H9 (cell line): ENCODE results near the gene PAFAH1B2. TPM values are rescaled to one million over a fixed set of nuclear protein-coding genes. Genes with fewer than 3 reads are reported as not detected.

Experiments used
- DNase-seq: peaks from one replicate; pipeline ENCODE4 v3.0.0-alpha.2; 2017
- H2AFZ ChIP-seq: one replicate; pipeline ENCODE4 v1.6.1; 2013; ENCODE audit warnings: mild to moderate bottlenecking, low read length, control low read depth, moderate library complexity
- H2AK5ac ChIP-seq: 2 replicates; pipeline ENCODE4 v1.6.1; 2013; ENCODE audit warnings: low read length, control low read depth, mixed read lengths; ENCODE audit not compliant: insufficient read length
- H2BK120ac ChIP-seq: one replicate; pipeline ENCODE4 v1.6.1; 2013; ENCODE audit warnings: low read depth, mild to moderate bottlenecking, low read length, control low read depth, inconsistent platforms; ENCODE audit not compliant: poor library complexity, severe bottlenecking
- H2BK12ac ChIP-seq: 2 replicates; pipeline ENCODE4 v1.6.1; 2013; ENCODE audit warnings: low read length, control low read depth, mixed read lengths, low read depth; ENCODE audit not compliant: insufficient read length
- H2BK15ac ChIP-seq: 2 replicates; pipeline ENCODE4 v1.6.1; 2013; ENCODE audit warnings: low read depth, low read length, control low read depth
- H2BK20ac ChIP-seq: one replicate; pipeline ENCODE4 v1.6.1; 2013; ENCODE audit warnings: low read depth, mild to moderate bottlenecking, low read length, control low read depth, inconsistent platforms; ENCODE audit not compliant: poor library complexity, severe bottlenecking
- H2BK5ac ChIP-seq: 2 replicates; pipeline ENCODE4 v1.6.1; 2013; ENCODE audit warnings: low read length, control low read depth, mixed read lengths; ENCODE audit not compliant: insufficient read length
- H3K14ac ChIP-seq: 2 replicates; pipeline ENCODE4 v1.6.1; 2013; ENCODE audit warnings: low read length, control low read depth; ENCODE audit not compliant: insufficient read depth
- H3K18ac ChIP-seq: 2 replicates; pipeline ENCODE4 v1.6.1; 2013; ENCODE audit warnings: low read depth, mild to moderate bottlenecking, mixed read lengths, low read length, control low read depth; ENCODE audit not compliant: insufficient read length
- H3K23ac ChIP-seq: 2 replicates; pipeline ENCODE4 v1.6.1; 2013; ENCODE audit warnings: low read length, control low read depth, mixed read lengths, low read depth; ENCODE audit not compliant: insufficient read length
- H3K23me2 ChIP-seq: 2 replicates; pipeline ENCODE4 v1.6.1; 2013; ENCODE audit warnings: low read depth, mild to moderate bottlenecking, mixed read lengths, low read length, control low read depth; ENCODE audit not compliant: insufficient read length, poor library complexity, severe bottlenecking
- H3K27ac ChIP-seq: 2 replicates; pipeline ENCODE4 v1.5.1; 2013; ENCODE audit warnings: low read length, control low read depth, mixed read lengths, low read depth; ENCODE audit not compliant: insufficient read length
- H3K27me3 ChIP-seq: 2 replicates; pipeline ENCODE4 v1.6.1; 2013; ENCODE audit warnings: low read length, control low read depth, inconsistent platforms; ENCODE audit not compliant: insufficient read depth
- H3K4ac ChIP-seq: 2 replicates; pipeline ENCODE4 v1.6.1; 2013; ENCODE audit warnings: low read depth, mild to moderate bottlenecking, control low read depth, inconsistent platforms, low read length, moderate library complexity
- H3K4me1 ChIP-seq: 2 replicates; pipeline ENCODE4 v1.6.1; 2013; ENCODE audit warnings: low read length, control low read depth, inconsistent platforms; ENCODE audit not compliant: insufficient read depth
- H3K4me2 ChIP-seq: 2 replicates; pipeline ENCODE4 v1.6.1; 2013; ENCODE audit warnings: low read length, control low read depth, mixed read lengths; ENCODE audit not compliant: insufficient read length, insufficient read depth
- H3K56ac ChIP-seq: 2 replicates; pipeline ENCODE4 v1.6.1; 2013; ENCODE audit warnings: low read depth, mild to moderate bottlenecking, mixed read lengths, low read length, control low read depth; ENCODE audit not compliant: insufficient read length
- H3K79me1 ChIP-seq: 2 replicates; pipeline ENCODE4 v1.6.1; 2013; ENCODE audit warnings: low read depth, mild to moderate bottlenecking, moderate library complexity, low read length, control low read depth, inconsistent platforms; ENCODE audit not compliant: insufficient read depth, poor library complexity, severe bottlenecking
- H3K79me2 ChIP-seq: 2 replicates; pipeline ENCODE4 v1.6.1; 2013; ENCODE audit warnings: low read length, control low read depth, inconsistent platforms; ENCODE audit not compliant: insufficient read depth
- H3K9ac ChIP-seq: 2 replicates; pipeline ENCODE4 v1.6.1; 2013; ENCODE audit warnings: low read length, control low read depth, mixed read lengths; ENCODE audit not compliant: insufficient read length; ENCODE audit errors: extremely low read depth
- H3K9me3 ChIP-seq: one replicate; pipeline ENCODE4 v1.6.1; 2013; ENCODE audit warnings: low read depth, low read length, inconsistent platforms; ENCODE audit not compliant: control insufficient read depth
- H3T11ph ChIP-seq: one replicate; pipeline ENCODE4 v1.6.1; 2013; ENCODE audit warnings: mild to moderate bottlenecking, low read length, control low read depth, inconsistent platforms
- H4K20me1 ChIP-seq: one replicate; pipeline ENCODE4 v1.6.1; 2013; ENCODE audit not compliant: control insufficient read depth, insufficient read length, insufficient read depth
- H4K5ac ChIP-seq: 2 replicates; pipeline ENCODE4 v1.6.1; 2013; ENCODE audit warnings: low read depth, mild to moderate bottlenecking, mixed read lengths, low read length, control low read depth; ENCODE audit not compliant: insufficient read length
- H4K8ac ChIP-seq: replicated peaks from 2 replicates; pipeline ENCODE4 v1.6.1; 2013; ENCODE audit warnings: low read length, control low read depth, mixed read lengths, low read depth; ENCODE audit not compliant: insufficient read length
- H4K91ac ChIP-seq: 2 replicates; pipeline ENCODE4 v1.6.1; 2013; ENCODE audit warnings: low read depth, mild to moderate bottlenecking, moderate library complexity, mixed read lengths, low read length, control low read depth; ENCODE audit not compliant: insufficient read length
- H3K27ac Mint-ChIP-seq, 3 experiments: 2 replicates in 2 of 3; 3 replicates in 1 of 3; pipeline ENCODE4 v1.8.0; 2020 to 2021; ENCODE audit warnings: mixed read lengths in 3 of 3, mild to moderate bottlenecking in 1 of 3, moderate library complexity in 1 of 3
- H3K27me3 Mint-ChIP-seq: 2 replicates; pipeline ENCODE4 v1.8.0; 2021; ENCODE audit warnings: low read depth, mild to moderate bottlenecking, moderate library complexity, mixed read lengths
- H3K36me3 Mint-ChIP-seq, 3 experiments: 2 replicates in 2 of 3; 3 replicates in 1 of 3; pipeline ENCODE4 v1.8.0; 2020 to 2021; ENCODE audit warnings: low read depth in 3 of 3, mixed read lengths in 3 of 3; ENCODE audit not compliant: insufficient read depth in 1 of 3
- H3K4me1 Mint-ChIP-seq, 2 experiments: 2 replicates each; pipeline ENCODE4 v1.8.0; 2020; ENCODE audit warnings: mixed read lengths in 2 of 2
- H3K4me3 Mint-ChIP-seq, 2 experiments: 2 replicates in 1 of 2; 3 replicates in 1 of 2; pipeline ENCODE4 v1.8.0; 2020 to 2021; ENCODE audit warnings: mild to moderate bottlenecking in 2 of 2, mixed read lengths in 2 of 2, moderate library complexity in 1 of 2
- H3K9me3 Mint-ChIP-seq, 2 experiments: 2 replicates in 1 of 2; 3 replicates in 1 of 2; pipeline ENCODE4 v1.8.0; 2020; ENCODE audit warnings: mild to moderate bottlenecking in 2 of 2, mixed read lengths in 2 of 2, moderate library complexity in 1 of 2
- WGBS: extraction: QIAGEN DNeasy Blood & Tissue Kit; methylation state at CpG from one replicate; pipeline ENCODE4 v1.1.7; 2013; ENCODE audit warnings: missing lambda C conversion rate, low lambda C conversion rate, mixed read lengths; ENCODE audit not compliant: insufficient read length; ENCODE audit errors: extremely low coverage; 5-methylcytosine and 5-hydroxymethylcytosine counted together
- total RNA-seq: library from RNA; stranded (reverse); gene quantifications from 2 replicates; pipeline ENCODE4 v1.2.1, GENCODE V29; 2021
- TF ChIP-seq, protein P1 (sequence below): fragments of 200-600 bp; sonication (generic); conservative IDR thresholded peaks from 3 replicates; pipeline ENCODE4 v1.8.0; 2021; ENCODE audit warnings: antibody characterized with exemption, mild to moderate bottlenecking

PAFAH1B2 gene
- total RNA-seq, 1 experiment from 2014 or later, result 161 TPM

DNA sequence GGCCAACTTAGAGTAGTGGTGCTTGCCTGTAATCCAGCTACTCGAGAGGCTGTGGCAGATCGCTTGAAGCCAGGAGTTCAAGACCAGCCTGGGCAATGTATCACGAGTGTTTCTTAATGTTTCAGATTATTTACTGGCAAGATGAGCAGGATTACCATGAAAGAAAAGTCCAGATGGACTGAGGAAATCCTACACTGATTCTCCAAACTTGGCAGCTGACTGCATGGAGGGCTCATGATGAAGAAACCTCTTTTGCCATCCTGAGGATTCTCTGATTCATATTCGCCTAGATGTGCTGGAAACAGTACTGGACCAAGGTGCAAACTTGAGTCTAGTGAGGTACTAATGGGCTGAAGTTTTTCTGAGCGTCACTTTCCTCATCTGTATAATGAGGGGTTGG is 31.7 kb downstream of the PAFAH1B2 start:
- H3K27me3 ChIP-seq, result no peaks in the 10 kb centered on the region

More for the DNA sequence above, 31.7 kb downstream of the PAFAH1B2 start:
- Histone ChIP-seq H2BK20ac (no peak overlapping the region), H3K56ac (no peak overlapping the region), H3T11ph (no peak overlapping the region), H3K14ac (no peak overlapping the region), H2BK15ac (no peak overlapping the region), H3K9ac (peak overlapping the region; percentile 3), H3K79me1 (no peaks in the 10 kb centered on the region), H2AFZ (no peak overlapping the region), H2AK5ac (no peak overlapping the region), H4K5ac (no peak overlapping the region), H2BK5ac (no peak overlapping the region), H4K91ac (no peak overlapping the region), H3K4ac (no peak overlapping the region), H3K23me2 (peaks cover 14% of the 10 kb centered on the region), H2BK12ac (no peak overlapping the region), H3K79me2 (no peaks in the 10 kb centered on the region), H3K9me3 (no peaks in the 10 kb centered on the region), H3K4me1 (peaks cover 6% of the 10 kb centered on the region; the same call in 1 of the 2 replicates), H4K20me1 (no peaks in the 10 kb centered on the region), H3K23ac (no peak overlapping the region), H3K18ac (no peak overlapping the region), H2BK120ac (no peak overlapping the region), H3K4me2 (no peak overlapping the region), H4K8ac (no peak overlapping the region), H3K27ac (no peak overlapping the region)
- H3K27ac Mint-ChIP-seq, result 0 out of 7 replicates have a peak overlapping the region, but pooled peaks of 1 of the 3 experiments have one; percentile 38
- TF ChIP-seq, protein P1, sequence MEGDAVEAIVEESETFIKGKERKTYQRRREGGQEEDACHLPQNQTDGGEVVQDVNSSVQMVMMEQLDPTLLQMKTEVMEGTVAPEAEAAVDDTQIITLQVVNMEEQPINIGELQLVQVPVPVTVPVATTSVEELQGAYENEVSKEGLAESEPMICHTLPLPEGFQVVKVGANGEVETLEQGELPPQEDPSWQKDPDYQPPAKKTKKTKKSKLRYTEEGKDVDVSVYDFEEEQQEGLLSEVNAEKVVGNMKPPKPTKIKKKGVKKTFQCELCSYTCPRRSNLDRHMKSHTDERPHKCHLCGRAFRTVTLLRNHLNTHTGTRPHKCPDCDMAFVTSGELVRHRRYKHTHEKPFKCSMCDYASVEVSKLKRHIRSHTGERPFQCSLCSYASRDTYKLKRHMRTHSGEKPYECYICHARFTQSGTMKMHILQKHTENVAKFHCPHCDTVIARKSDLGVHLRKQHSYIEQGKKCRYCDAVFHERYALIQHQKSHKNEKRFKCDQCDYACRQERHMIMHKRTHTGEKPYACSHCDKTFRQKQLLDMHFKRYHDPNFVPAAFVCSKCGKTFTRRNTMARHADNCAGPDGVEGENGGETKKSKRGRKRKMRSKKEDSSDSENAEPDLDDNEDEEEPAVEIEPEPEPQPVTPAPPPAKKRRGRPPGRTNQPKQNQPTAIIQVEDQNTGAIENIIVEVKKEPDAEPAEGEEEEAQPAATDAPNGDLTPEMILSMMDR, result no peak
- H3K27me3 Mint-ChIP-seq, result no peaks in the 10 kb centered on the region; the same call in 1 of the 2 replicates
- peaks cover 0 to 25% (median 7%) of the 10 kb centered on the region in 3 experiments; a peak in 4 of 7 replicates for H3K36me3 Mint-ChIP-seq
- no peak overlapping the region for H3K4me3 Mint-ChIP-seq
- no peaks in the 10 kb centered on the region for H3K9me3 Mint-ChIP-seq
- peaks cover 32 to 41% of the 10 kb centered on the region in 2 experiments for H3K4me1 Mint-ChIP-seq
- no peak for DNase-seq
- WGBS, result no CpG with 5 or more reads among the region's 5 CpGs
